Brain microvascular endothelial cell (primary cell): Measurements from ENCODE around the gene GNG8.

Experiments used
- DNase-seq: peaks from one replicate; pipeline ENCODE4 v3.0.0-alpha.2; 2020
- H3K27ac ChIP-seq: fragments of 250-450 bp; sonication (Bioruptor Pico); 2 replicates; pipeline ENCODE4 v1.5.1; 2020; ENCODE audit warnings: mild to moderate bottlenecking, moderate library complexity
- H3K27me3 ChIP-seq: fragments of 250-450 bp; sonication (Bioruptor Pico); replicated peaks from 2 replicates; pipeline ENCODE4 v1.5.1; 2020; ENCODE audit warnings: mild to moderate bottlenecking
- H3K36me3 ChIP-seq: fragments of 250-450 bp; sonication (Bioruptor Pico); replicated peaks from 2 replicates; pipeline ENCODE4 v1.5.1; 2020; ENCODE audit warnings: mild to moderate bottlenecking
- H3K4me3 ChIP-seq: 2 replicates; pipeline ENCODE4 v1.5.1; 2011; ENCODE audit warnings: low read depth, mild to moderate bottlenecking, control low read depth, low read length, moderate library complexity
- in situ Hi-C: cut with HindIII; loops from 2 replicates; pipeline ENCODE4 v1.10.0; 2017; ENCODE audit warnings: low sequenced_read_pairs, low pct_ligation_motif_present
- TF ChIP-seq, protein P1 (sequence below): IDR thresholded peaks from 2 replicates; pipeline ENCODE4 v1.5.1; 2011; ENCODE audit warnings: low read depth, mild to moderate bottlenecking, moderate library complexity, low read length, control low read depth, inconsistent platforms; ENCODE audit errors: missing control alignments

The GNG8 gene

DNA sequence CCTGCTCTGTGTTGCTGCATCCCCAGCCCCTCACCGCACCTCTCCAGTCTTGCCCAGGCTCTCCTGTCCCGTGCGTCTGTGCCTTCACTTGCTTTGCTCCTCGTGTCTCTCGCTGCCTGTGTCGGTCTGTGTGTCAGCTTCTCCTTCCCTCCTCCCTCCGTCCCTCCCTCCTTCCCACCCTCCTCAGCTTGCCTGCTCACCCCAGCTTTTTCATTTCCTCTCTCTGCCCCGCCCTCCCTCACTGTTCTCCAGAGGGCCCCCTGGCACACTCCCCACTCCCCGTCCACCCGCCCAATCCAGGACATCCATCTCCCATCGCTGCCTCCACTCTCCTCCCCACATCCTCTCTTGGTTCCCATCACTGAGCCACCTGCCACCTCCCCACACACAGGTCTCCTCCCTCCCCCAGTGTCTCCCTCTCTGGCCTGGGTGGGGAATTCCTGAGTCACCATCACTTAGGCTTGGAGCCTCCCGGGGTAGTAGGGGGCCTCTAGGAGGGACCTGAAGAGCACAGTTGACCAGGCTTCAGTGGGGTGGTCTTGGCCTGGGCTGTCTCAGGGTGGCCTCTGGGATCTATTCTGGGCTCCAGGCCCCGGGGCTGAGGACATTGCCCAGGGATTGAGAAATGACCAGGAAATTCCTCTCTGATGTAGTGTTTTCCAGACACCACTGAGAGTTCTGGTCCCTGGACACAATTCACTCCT lies 10.9 kb downstream of the GNG8 start, which contains the start of gene PTGIR:
Gene PTGIR, minus strand, starts transcription at position 132 of the 704 bp plus-strand sequence. CDS start 864 bp downstream, outside the sequence.
- H3K27me3 ChIP-seq, result no peaks in the 10 kb centered on the region
- no peaks in the 10 kb centered on the region for H3K36me3 ChIP-seq
- TF ChIP-seq, protein P1, sequence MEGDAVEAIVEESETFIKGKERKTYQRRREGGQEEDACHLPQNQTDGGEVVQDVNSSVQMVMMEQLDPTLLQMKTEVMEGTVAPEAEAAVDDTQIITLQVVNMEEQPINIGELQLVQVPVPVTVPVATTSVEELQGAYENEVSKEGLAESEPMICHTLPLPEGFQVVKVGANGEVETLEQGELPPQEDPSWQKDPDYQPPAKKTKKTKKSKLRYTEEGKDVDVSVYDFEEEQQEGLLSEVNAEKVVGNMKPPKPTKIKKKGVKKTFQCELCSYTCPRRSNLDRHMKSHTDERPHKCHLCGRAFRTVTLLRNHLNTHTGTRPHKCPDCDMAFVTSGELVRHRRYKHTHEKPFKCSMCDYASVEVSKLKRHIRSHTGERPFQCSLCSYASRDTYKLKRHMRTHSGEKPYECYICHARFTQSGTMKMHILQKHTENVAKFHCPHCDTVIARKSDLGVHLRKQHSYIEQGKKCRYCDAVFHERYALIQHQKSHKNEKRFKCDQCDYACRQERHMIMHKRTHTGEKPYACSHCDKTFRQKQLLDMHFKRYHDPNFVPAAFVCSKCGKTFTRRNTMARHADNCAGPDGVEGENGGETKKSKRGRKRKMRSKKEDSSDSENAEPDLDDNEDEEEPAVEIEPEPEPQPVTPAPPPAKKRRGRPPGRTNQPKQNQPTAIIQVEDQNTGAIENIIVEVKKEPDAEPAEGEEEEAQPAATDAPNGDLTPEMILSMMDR, result peak; percentile 21
- DNase-seq, result peak; percentile 29
- H3K4me3 ChIP-seq, result no peak within 1 kb of the TSS
- no peak within 1 kb of the TSS for H3K27ac ChIP-seq
- in situ Hi-C loops, result no loop called here

DNA sequence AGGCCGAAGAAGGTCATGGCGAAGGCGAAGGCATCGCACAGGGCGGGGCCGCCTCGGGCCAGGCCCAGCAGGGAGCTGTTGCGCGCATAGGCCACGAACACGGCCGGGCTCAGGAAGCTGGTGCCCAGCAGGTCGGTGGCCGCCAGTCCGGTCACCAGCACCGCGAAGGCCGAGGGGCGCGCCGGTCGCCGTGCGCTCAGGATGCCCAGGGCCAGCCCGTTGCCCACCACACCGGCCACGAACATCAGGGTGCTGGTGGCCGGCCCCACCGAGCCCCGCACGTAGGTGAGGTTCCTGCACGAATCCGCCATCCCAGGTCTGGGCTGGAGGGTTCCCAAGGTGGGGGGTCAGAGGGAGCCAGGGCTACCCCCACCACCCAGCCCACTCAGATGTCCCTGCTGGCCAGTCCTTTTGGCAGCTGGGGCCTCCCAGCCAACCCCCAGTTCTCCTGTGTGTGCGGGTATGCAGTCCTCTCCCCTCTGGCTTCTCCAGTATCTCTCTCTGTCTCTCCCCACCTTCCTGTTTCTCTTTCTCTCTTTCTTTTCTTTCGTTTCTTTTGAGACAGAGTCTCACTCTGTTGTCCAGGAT lies 12.0 kb downstream of the GNG8 start:
- H3K27ac ChIP-seq, result no peak overlapping the region

DNA sequence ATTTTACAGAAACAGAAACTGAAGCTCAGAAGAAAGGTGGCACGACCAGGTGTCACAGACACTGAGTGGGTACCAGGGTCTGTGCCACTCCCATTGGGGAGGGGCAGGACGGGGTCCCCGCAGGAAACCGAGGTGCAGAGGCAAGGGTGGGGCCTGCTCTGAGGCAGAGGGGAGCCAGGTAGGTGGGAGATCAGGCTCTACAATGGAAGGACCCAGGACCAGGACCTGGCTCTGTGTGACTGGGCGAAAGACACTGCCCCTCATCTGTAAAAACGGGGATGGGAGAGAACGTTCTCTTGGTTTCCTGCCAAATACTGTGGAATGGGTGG lies 13.9 kb downstream of the GNG8 start:
- Histone ChIP-seq H3K36me3 (no peaks in the 10 kb centered on the region), H3K27ac (no peak overlapping the region), H3K4me3 (no peak overlapping the region), H3K27me3 (no peaks in the 10 kb centered on the region)
- DNase-seq, result no peak
- TF ChIP-seq, protein P1, result no peak
- in situ Hi-C loops, result no loop called here

More for the DNA sequence above, 12.0 kb downstream of the GNG8 start:
- TF ChIP-seq, protein P1, result no peak
- H3K4me3 ChIP-seq, result no peak overlapping the region
- H3K27me3 ChIP-seq, result no peaks in the 10 kb centered on the region
- in situ Hi-C loops, result no loop called here
- no peaks in the 10 kb centered on the region for H3K36me3 ChIP-seq
- DNase-seq, result no peak

DNA sequence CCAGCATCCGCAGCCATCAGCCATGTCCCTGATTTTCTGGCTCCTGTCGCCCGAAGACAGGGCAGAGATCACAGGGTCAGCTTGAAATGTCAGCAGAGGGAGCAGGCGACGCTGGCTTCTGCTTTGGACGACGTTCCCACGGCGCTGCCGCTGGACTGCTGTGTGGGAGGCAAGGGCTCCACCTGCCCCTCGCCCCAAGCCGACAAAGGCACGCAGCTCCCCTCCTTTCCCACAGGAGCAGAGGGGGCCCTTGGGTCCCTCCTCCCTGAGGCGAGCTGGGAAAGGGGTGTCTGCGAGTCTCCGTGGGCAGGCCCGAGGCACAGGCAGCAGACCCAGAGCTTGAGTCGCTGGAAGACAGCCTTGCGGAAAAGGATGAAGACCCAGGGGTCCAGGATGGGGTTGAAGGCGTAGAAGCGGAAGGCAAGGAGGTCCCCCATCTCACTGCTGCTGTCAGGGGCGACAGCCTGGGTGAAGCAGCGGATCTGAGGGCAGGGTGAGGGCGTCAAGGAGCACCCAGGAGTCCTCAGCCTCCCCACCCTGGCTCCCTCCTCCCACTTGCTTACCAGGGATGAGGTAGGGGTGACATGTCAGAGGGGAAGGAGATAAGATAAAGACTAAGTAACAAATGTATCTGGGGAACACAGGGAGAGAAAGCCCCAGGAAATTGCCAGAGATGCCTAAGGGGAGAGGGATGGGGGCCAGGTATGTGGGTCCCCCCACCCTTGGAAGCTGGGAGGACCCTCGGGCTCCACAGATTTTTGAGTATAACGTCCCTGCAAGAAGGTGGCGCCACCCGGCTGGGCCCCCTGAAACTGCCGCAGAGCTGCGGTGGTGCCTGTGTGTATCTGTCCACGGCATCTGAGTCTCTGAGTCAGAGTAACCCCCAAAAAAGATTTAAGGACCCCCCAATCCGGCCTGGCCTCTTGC lies 14.5 kb downstream of the GNG8 start:
- H3K4me3 ChIP-seq, result no peak overlapping the region
- DNase-seq, result no peak
- no peaks in the 10 kb centered on the region for H3K27me3 ChIP-seq
- no peaks in the 10 kb centered on the region for H3K36me3 ChIP-seq
- no peak overlapping the region for H3K27ac ChIP-seq
- in situ Hi-C loops, result no loop called here
- TF ChIP-seq, protein P1, result peak; percentile 33

DNA sequence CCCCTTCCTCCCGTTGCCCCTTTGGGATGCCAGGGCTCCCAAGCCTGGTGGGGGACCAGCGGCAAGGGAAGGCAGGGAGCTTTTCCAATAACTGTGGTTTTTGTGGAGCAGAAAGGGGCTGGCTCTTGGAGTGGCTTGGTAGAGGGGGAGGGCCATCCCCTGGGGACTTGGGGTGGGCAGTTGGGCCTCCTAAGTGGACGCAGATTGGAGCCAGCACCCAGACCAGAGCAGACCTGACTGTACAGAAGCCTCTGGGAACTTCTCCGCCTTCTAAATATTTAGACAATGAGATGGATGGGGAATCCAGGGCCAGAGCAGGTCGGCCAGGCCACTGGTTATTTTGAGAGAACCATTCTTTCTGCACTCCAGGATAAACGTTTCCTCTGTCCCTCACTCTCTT lies 15.3 kb downstream of the GNG8 start:
- in situ Hi-C loops, result no loop called here
- Histone ChIP-seq H3K36me3 (no peaks in the 10 kb centered on the region), H3K4me3 (no peak overlapping the region), H3K27me3 (no peaks in the 10 kb centered on the region), H3K27ac (no peak overlapping the region)
- TF ChIP-seq, protein P1, result no peak
- DNase-seq, result peak; percentile 28
